ENCODE results near the gene ZKSCAN3. TPM values are rescaled to one million over a fixed set of nuclear protein-coding genes. Genes with fewer than 3 reads are reported as not detected.

Gene ZKSCAN3
- total RNA-seq, 1 experiment from 2014 or later = 1.9 TPM

GRCh38 chr6:28351493-28351925 is 1.8 kb downstream of the ZKSCAN3 start:
- POLR2A ChIA-PET (ENCODE audit: unreplicated experiment) = interaction anchor here (0.6 kb wide), 1 partner anchor 16 kb away, joined by 3 read pairs; no protein-coding TSS in a partner anchor
- H3K79me2 ChIP-seq (ENCODE audit: low read length) = peaks cover 52% of the 10 kb centered on the region

GRCh38 chr6:28353356-28353755 is 3.6 kb downstream of the ZKSCAN3 start:
- H3K27me3 ChIP-seq (ENCODE audit: low read length) = no peaks in the 10 kb centered on the region
- no peak for ATAC-seq
- peak overlapping the region; percentile 8; the same call in 1 of the 2 replicates for H2AFZ ChIP-seq (ENCODE audit: low read length)
- intact Hi-C loops (cut with micrococcal nuclease) = loop anchor here (10.0 kb wide), 1 partner anchor 449 kb away; no protein-coding TSS in a partner anchor
- DNase-seq = peak; percentile 32
- no peaks in the 10 kb centered on the region for H3K9me3 ChIP-seq (ENCODE audit: low read length)
- no TSS peak for BruUV-seq (replicated peaks)
- H3K27ac ChIP-seq (ENCODE audit: low read length) = peak overlapping the region; percentile 87
- no peaks in the 10 kb centered on the region for H3K36me3 ChIP-seq (ENCODE audit: low read depth, low read length)
- no peaks in the 10 kb centered on the region for H4K20me1 ChIP-seq (ENCODE audit: low read length)
- TF ChIP-seq EZH2 (IDR thresholded peaks at IDR 0.05; ENCODE audit: low read length, unreplicated experiment) = no peak
- no peak for TF ChIP-seq EZH2phosphoT487 (IDR thresholded peaks at IDR 0.05; ENCODE audit: borderline replicate concordance, low read length)
- no peaks in the 10 kb centered on the region for H3K9me2 ChIP-seq (replicated peaks; ENCODE audit: low read length)
- H3F3A ChIP-seq (ENCODE audit: low read length, unreplicated experiment) = no peaks in the 10 kb centered on the region
- H3K4me1 ChIP-seq (ENCODE audit: insufficient read depth, low read length) = peaks cover 53% of the 10 kb centered on the region
- H3K4me2 ChIP-seq (ENCODE audit: low read length) = peak overlapping the region; percentile 94
- H3K79me2 ChIP-seq (ENCODE audit: low read length) = peaks cover 54% of the 10 kb centered on the region
- ChIA-PET POLR2A (ENCODE audit: unreplicated experiment) (interaction anchor here (0.5 to 0.6 kb wide), 2 partner anchors 72 to 460 kb away, joined by 3 to 9 read pairs; partner anchors contain the start of gene PGBD1), CTCF (no interaction called here)
- H3K4me3 ChIP-seq (ENCODE audit: low read length) = peak overlapping the region; percentile 52
- H3K9ac ChIP-seq (ENCODE audit: low read length) = peak overlapping the region; percentile 67

More at GRCh38 chr6:28351493-28351925, 1.8 kb downstream of the ZKSCAN3 start:
- ATAC-seq (no peak), DNase-seq (no peak)
- Histone ChIP-seq H3K36me3 (ENCODE audit: low read depth, low read length) (no peaks in the 10 kb centered on the region), H3K4me1 (ENCODE audit: insufficient read depth, low read length) (peaks cover 43% of the 10 kb centered on the region), H4K20me1 (ENCODE audit: low read length) (no peaks in the 10 kb centered on the region), H3K4me3 (ENCODE audit: low read length) (peak overlapping the region; percentile 84), H3K9me2 (replicated peaks; ENCODE audit: low read length) (no peaks in the 10 kb centered on the region), H3K9ac (ENCODE audit: low read length) (0 out of 2 replicates have a peak overlapping the region, but pooled peaks have one; percentile 9), H2AFZ (ENCODE audit: low read length) (no peak overlapping the region), H3K27me3 (ENCODE audit: low read length) (no peaks in the 10 kb centered on the region), H3K4me2 (ENCODE audit: low read length) (peak overlapping the region; percentile 94), H3K27ac (ENCODE audit: low read length) (peak overlapping the region; percentile 11), H3K9me3 (ENCODE audit: low read length) (no peaks in the 10 kb centered on the region), H3F3A (ENCODE audit: low read length, unreplicated experiment) (no peaks in the 10 kb centered on the region)
- CTCF ChIA-PET = no interaction called here
- intact Hi-C loops (cut with micrococcal nuclease) = loop anchor here (10.0 kb wide), 1 partner anchor 447 kb away; no protein-coding TSS in a partner anchor
- no TSS peak for BruUV-seq (replicated peaks)
- TF ChIP-seq CTCF (conservative IDR thresholded peaks at IDR 0.05; ENCODE audit: low read depth, low read length) (no peak), EZH2 (IDR thresholded peaks at IDR 0.05; ENCODE audit: low read length, unreplicated experiment) (no peak), EZH2phosphoT487 (IDR thresholded peaks at IDR 0.05; ENCODE audit: borderline replicate concordance, low read length) (no peak)

- TF ChIP-seq CTCF (conservative IDR thresholded peaks at IDR 0.05; ENCODE audit: low read depth, low read length) = no peak
- no peak for TF ChIP-seq EZH2 (IDR thresholded peaks at IDR 0.05; ENCODE audit: low read length, unreplicated experiment)
- TF ChIP-seq EZH2phosphoT487 (IDR thresholded peaks at IDR 0.05; ENCODE audit: borderline replicate concordance, low read length) = no peak
- BruUV-seq (replicated peaks) = no TSS peak
- DNase-seq (peak; percentile 95), ATAC-seq (peak; percentile 64)
- no peaks in the 10 kb centered on the region for H3K27me3 ChIP-seq (ENCODE audit: low read length)
- H3K36me3 ChIP-seq (ENCODE audit: low read depth, low read length) = no peaks in the 10 kb centered on the region
- no peaks in the 10 kb centered on the region for H3K9me3 ChIP-seq (ENCODE audit: low read length)
- H3K9ac ChIP-seq (ENCODE audit: low read length) = peak overlapping the region; percentile 67
- no peaks in the 10 kb centered on the region for H3K9me2 ChIP-seq (replicated peaks; ENCODE audit: low read length)
- H2AFZ ChIP-seq (ENCODE audit: low read length) = peak overlapping the region; percentile 8; the same call in 1 of the 2 replicates
- CTCF ChIA-PET = interaction anchor here (0.6 to 0.7 kb wide), 3 partner anchors 29 to 533 kb away, joined by 3 to 6 read pairs (median 3); no protein-coding TSS in a partner anchor
- H3K27ac ChIP-seq (ENCODE audit: low read length) = peak overlapping the region; percentile 87
- H3K4me1 ChIP-seq (ENCODE audit: insufficient read depth, low read length) = peaks cover 53% of the 10 kb centered on the region
- H3K79me2 ChIP-seq (ENCODE audit: low read length) = peaks cover 54% of the 10 kb centered on the region
- H3K4me2 ChIP-seq (ENCODE audit: low read length) = peak overlapping the region; percentile 94
- POLR2A ChIA-PET (ENCODE audit: unreplicated experiment) = no interaction called here
- no peaks in the 10 kb centered on the region for H3F3A ChIP-seq (ENCODE audit: low read length, unreplicated experiment)
- intact Hi-C loops (cut with micrococcal nuclease) = loop anchor here (1.0 to 10.0 kb wide), 4 partner anchors 23 to 449 kb away; partner anchors contain the start of genes PGBD1 and ZSCAN9
- H3K4me3 ChIP-seq (ENCODE audit: low read length) = peak overlapping the region; percentile 52
- H4K20me1 ChIP-seq (ENCODE audit: low read length) = no peaks in the 10 kb centered on the region
Observed at GRCh38 chr6:28353981-28354676, 4.4 kb downstream of the ZKSCAN3 start.
